IPS DF 4.7 (cell line): ENCODE results near the gene ZSCAN2.
"Not testable (repeated sequence)": the region's sequence is repeated elsewhere in the genome, so short reads cannot be mapped to it uniquely, and the experiment has no call there.

Experiments
- DNase-seq: peaks from one replicate; pipeline ENCODE4 v3.0.0-alpha.2; 2013; ENCODE audit warnings: low spot score; ENCODE audit errors: extremely low read depth

Gene ZSCAN2

DNA sequence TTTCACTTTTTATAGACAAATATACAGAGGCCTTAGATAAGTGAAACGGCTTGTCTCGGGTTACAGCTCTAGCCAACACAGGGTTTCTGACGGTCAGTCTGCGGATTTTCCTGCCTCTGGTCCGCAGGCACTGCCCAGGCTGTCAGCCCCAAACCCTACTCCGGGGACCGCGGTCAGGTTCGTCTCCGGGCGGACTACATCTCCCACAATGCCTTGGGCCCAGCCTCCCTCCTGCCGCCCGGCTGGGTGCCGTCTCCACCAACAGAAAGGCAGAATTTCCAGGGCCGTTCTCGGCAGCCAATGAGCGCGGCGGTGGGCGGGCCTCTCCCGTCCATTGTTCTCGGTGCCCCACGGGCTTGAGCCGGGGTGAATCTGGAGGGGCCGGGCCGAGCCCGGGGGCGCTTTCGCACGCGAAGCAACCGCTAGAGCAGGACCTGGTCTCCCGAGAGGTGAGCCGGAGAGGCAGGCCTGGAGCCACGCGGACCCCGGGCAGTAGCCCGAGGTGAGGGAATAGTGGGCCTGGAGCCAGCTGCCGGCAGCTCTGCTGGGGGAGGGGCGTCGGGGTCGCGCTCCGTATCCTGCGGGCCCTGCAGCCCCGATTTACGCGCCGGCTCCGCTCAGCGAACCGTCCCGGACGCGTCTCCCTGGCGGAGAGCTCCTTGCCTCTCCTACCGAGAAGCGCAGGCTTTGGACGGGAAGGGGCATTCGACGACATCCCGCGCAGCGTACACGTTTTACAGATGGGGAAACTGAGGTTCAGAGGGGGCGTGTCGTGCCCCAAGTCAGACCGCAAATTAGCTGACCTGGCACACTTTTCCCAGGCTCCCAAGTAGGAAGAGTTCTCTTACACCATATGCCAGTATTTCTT, at the start of gene ZSCAN2:
ZSCAN2 (plus strand) TSS at position 323 of the 868 bp plus-strand sequence. CDS start 2,919 bp downstream, outside the sequence.
- DNase-seq = peak; percentile 87

- DNase-seq = not testable (repeated sequence)
These were observed 49.2 kb upstream of the ZSCAN2 start for GRCh38 chr15:84551624-84552023.

DNA sequence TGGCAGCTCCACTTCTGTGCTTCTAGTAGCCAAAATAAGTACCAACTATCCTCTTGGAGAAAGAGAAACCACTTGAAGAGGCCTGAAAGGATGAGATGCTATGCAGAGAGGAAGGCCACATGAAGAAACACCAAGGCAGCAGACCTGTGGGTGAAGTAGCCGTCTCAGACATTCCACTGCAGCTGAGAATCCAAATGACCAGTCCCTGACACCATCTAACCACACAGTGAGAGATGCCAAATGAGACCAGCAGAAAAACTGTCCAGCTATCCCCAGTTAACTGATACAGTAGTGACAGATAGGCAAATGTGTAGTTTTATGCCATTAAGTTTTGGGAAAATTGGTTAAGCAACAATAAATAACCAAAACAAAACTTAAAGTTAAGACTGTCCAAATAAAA, 47.9 kb upstream of the ZSCAN2 start:
- no peak for DNase-seq

DNA sequence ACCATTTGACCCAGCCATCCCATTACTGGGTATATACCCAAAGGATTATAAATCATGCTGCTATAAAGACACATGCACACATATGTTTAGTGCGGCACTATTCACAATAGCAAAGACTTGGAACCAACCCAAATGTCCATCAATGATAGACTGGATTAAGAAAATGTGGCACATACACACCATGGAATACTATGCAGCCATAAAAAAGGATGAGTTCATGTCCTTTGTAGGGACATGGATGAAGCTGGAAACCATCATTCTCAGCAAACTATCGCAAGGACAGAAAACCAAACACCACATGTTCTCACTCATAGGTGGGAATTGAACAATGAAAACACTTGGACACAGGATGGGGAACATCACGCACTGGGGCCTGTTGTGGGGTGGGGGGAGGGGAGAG, 44.1 kb upstream of the ZSCAN2 start:
- not testable (repeated sequence) for DNase-seq

DNA sequence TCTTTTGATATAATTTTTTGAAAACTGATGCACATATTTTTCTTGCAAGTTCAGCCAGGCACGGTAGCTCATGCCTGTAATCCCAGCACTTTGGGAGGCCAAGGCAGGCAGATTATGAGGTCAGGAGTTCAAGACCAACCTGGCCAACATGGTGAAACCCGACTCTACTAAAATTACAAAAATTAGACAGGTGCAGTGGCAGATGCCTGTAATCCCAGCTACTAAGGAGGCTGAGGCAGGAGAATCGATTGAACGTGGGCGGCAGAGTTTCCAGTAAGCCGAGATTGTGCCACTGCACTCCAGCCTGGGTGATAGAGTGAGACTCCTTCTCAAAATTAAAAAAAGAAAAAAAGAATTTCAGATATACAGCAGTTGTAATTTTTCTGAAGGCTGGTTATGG, 32.8 kb upstream of the ZSCAN2 start:
- not testable (repeated sequence) for DNase-seq

GRCh38 chr15:84570164-84570735, 30.6 kb upstream of the ZSCAN2 start:
- DNase-seq = no peak

- no peak for DNase-seq
These were observed 28.6 kb upstream of the ZSCAN2 start for GRCh38 chr15:84572231-84572630.

DNA sequence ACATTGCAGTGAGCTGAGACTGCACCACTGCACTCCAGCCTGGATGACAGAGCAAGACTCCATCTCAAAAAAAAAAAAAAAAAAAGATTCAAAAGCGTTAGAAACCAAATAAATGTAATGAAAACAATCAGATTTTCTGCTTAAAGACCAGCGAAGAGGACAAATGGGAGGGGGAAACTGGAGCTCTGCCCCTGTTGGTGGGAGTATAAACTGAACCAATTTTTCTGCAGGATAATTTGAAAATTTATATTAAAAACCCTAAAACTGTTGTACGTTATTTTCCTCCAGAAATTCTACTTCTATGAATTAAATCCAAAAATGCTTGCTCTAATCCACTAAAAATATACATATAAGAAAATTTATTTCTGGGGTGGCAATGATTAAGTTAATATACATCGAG, 25.3 kb upstream of the ZSCAN2 start:
- no peak for DNase-seq

DNA sequence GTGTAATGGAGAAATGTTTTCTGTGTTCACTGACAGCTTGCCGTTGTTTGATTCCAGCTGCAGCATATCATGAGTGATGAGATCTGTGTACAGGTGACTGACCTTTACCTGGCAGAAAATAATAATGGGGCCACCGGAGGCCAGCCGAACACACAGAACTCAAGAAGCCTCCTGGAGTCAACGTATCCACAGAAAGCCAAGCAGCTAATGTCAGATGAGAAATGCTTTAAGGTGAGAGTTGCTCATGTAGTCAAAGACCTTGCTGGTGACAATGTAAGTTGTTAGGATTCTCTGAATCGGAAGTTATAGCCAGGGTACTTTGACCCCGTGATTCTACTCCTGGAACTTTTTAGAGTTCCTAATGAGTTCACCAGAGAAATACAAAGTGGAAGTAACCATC, 22.9 kb upstream of the ZSCAN2 start:
- not testable (repeated sequence) for DNase-seq

DNA sequence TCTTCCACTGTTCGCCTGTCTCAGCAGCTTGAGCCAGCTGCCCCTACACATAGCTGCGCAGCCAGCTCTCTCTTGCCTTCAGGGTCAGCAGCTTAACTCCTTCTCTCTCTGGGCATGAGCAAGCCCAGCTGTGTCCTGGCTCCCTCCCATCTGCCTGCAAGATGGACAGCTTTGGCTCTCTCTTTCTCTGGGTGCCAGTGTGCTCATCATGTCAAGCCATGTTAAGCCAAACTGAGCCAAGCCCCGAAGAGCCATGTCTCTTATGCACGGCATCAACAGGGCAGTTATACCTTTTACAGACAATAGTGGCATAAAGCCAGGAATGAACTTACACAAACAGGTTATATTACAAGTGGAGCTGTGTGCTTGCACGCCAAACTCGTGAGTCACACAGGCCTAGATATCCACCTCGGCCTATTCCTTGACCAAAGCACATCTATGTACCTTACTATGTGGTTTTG, 21.5 kb upstream of the ZSCAN2 start:
- DNase-seq = not testable (repeated sequence)

- DNase-seq = not testable (repeated sequence)
These were observed 19.0 kb upstream of the ZSCAN2 start for GRCh38 chr15:84581676-84582428.

GRCh38 chr15:84582583-84583157, 18.1 kb upstream of the ZSCAN2 start:
- DNase-seq = no peak

DNA sequence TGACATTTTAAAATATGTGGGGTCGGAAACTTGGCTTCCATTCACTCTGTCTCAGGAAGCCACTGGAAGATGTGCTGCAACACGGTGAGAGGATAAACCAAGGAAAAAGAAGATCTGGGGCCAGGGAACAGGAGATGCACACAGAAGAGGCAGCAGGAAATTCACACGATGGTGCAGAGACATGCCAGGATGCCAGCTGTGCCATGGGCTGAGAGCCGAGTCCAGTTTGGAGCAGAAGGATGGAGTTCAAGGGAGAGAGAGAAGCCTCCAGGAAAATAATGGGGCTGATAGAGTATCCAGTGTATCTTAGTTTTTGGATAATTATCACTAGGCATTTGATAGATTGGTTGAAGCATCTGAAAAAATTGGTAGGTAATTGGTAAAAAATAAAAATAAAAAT, 16.9 kb upstream of the ZSCAN2 start:
- not testable (repeated sequence) for DNase-seq

DNA sequence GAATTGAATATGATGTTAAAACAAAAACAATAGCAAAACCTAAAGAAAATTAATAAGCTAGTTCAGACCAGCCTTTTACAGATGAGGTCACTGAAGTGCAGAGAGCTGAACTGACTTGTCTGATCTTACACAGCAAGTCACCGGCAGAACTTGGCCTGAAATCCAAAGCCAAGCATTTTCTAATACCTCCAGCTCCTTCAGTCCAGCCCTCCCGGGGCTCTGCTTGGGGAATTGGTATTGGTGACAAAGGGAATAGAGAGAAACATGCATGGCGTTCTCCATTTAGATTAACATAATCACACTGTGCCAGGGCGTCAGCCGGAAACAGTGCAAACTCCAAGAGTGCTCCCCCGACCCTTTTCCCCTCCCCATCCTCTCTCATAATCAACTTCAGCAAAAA, 14.1 kb upstream of the ZSCAN2 start:
- DNase-seq = no peak

DNA sequence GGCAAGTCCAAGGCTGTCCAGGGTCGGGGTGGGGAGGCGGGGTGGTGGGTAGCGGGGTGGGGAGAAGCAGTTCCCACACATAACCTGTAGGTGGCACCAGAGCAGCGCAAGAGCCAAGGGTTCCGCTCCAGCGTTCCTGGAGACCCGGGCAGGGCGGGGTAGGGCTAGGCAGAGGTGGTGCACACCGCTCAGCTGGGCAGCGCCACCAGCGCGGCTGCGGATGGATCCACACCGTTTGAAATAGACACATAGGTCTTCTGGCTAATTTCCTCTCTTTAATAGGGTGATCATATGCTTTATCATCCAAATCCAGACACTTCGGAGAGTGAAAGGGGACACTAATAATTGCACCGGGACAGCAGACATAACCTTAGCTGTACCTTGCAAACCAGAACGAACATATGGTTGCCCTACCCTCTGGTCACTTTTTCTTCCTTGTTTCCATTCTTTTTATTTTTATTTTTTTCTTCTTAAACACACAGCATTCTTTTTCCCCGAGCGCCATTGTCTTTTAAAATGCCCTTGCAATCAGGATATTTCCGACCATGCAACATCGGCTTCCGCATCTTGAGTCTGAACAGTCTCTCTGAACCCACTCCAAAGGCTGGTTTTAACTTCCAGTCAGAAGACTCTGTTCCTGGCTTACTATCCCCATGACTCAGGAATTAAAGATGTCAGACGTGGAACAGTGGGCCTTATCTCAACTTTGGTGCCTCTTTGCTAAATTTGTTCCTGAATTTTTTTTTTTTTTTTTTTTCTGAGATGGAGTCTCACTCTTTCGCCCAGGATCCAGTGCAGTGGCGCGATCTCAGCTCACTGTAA, 12.5 kb upstream of the ZSCAN2 start:
- DNase-seq = no peak

- DNase-seq = no peak
These were observed 10.4 kb upstream of the ZSCAN2 start for GRCh38 chr15:84590406-84590805.

GRCh38 chr15:84591815-84592214, 9.0 kb upstream of the ZSCAN2 start:
- DNase-seq = no peak

GRCh38 chr15:84594617-84595290, 6.1 kb upstream of the ZSCAN2 start:
- no peak for DNase-seq

GRCh38 chr15:84595660-84596059, 5.1 kb upstream of the ZSCAN2 start:
- DNase-seq = no peak

- no peak for DNase-seq
These were observed 3.5 kb upstream of the ZSCAN2 start for GRCh38 chr15:84597296-84597695.
